ENCODE results near the gene KRT36.

KRT36 gene

DNA sequence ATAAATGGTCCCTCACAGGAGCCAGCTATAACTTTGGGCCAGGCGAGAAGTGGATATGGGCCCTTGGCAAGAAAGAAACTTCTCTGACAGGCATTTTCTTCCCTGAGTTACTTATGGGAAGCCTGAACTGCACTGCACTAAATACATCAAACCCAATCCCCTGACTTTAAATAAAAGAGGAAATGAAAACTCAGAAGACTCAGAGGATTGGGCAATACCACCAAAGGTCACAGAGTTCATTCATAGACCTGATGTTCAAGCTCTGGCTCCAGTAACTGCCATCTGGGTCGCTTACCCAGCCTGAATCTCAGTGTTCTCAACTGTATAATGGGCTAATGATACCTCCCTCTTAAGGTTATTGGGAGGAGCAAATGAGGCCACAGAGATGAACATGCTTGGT lies 9.6 kb downstream of the KRT36 start:
- no peak for FAIRE-seq

DNA sequence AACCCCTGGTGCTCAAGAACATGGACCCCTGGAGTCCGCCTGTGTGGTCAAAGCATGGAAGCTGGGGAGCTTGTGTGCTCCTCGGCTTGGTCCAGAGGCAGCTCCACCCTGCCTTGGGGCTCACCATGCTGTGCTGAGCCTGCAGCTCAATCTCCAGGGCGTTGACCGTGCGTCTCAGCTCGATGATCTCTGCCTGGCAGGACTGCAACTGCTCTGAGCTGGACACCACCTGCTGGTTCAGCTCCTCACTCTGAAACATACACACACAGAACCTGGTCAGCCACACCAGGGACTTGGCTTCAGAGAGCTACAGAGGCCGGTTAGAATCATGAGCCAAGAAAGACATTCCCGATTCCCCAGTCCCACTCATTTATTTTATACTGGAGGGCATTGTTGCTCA lies 11.5 kb downstream of the KRT36 start:
- DNase-seq (ENCODE audit: low spot score): no peak
- no peak for FAIRE-seq

More for the DNA sequence above, 9.6 kb downstream of the KRT36 start:
- no peak for DNase-seq (ENCODE audit: low spot score)

DNA sequence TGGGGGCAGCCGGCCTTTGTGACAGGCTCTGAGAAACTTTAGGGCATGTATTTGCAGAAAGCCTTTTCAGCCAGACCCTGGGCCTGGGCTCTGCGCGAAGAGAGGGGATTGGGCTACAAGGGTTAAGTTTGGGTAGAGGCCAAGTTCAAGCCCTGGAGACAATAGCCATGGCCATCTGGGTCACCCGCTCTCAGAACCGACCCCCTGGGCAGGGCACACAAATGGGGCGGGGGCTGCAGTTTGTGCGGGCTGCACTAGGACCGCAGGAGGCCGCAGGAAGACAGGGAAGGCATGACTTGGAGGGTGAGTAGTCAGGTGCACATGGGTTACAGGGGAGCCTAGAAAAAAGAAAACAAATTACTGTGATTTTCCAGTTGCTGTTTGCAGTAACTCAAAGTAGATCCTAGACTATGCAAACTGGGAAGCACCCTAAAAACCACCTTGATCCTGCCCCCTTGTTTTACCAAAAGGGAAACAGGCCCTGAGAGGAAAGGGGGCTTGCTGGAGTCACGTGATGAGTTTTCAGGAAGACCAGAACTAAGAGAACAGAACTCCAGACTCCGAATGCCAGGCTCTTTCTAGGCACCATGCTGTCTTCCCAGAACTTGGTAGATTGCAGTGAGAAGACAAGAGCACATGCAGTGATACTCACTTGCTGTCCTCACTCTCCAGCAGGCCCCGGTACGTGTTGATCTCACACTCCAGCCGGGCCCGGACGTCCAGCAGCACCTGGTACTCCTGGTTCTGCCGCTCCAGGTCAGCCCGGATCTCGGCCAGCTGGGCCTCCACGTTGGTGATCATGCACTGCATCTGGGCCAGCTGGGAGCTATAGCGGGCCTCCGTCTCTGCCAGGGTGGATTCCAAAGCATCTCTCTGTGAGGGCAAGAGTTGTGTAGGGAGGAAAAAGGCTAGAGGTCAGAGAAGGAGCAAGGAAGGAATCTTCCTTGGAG lies 12.6 kb downstream of the KRT36 start:
- no peak for DNase-seq (ENCODE audit: low spot score)
- no peak for FAIRE-seq

DNA sequence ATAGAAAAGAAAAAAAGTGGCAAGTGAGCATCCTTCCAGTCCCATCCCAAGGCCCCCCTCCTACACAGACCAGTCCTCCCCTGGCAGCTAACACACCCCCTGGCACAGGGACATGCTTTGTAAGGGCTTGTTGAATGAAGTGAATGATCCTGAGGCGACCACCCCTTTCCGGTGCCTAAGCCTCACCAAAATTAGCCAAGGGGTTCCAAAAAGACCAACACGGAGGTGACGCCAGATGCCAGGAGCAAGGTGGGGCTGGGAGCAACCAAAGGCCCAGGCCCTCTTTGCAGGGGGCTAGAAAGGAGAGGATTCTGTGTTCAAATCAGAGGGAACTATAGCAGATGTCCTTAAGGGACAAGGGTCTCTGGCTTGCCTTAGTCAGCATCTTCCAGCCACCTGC lies 14.3 kb downstream of the KRT36 start:
- FAIRE-seq: no peak
- no peak for DNase-seq (ENCODE audit: low spot score)

DNA sequence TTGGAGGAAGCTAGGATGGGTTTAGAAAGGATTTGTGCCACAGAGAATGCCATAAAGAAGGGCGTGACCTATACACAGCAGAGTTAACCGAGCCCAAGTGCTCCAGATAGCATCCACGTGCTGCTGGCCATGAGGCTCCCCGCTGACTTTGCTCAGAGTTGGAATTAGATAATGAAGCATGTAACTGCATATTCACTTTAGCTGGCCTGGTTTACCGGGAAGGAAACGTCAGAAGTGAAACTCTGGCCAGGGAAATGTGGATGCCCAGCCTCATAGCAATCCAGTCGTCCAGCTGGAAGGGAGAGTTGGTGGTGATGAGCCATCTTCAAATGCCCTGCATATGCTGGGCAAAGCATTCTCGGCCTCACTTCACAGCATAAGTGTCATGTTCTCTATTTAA lies 14.8 kb downstream of the KRT36 start:
- FAIRE-seq (no peak), DNase-seq (ENCODE audit: low spot score) (no peak)

DNA sequence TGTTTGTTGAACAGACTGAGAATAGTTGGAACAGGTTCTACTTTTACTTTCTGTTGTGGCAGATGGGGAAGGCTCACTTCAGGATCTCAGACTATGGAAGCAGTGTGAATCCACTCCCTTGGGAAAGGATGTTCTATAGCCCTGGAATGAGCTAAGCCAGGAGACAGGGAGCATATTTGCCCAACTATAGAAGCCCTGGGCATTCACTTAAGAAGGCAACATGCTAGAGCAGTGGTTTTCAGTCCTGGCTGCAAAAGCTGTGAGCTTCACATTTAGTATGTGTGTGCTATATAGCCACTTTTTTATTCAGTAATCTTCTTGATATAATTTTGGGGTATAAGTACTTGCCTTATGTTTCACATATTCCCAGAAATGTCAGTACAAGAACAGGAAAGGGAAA lies 21.4 kb downstream of the KRT36 start:
- DNase-seq (ENCODE audit: low spot score) (no peak), FAIRE-seq (no peak)

DNA sequence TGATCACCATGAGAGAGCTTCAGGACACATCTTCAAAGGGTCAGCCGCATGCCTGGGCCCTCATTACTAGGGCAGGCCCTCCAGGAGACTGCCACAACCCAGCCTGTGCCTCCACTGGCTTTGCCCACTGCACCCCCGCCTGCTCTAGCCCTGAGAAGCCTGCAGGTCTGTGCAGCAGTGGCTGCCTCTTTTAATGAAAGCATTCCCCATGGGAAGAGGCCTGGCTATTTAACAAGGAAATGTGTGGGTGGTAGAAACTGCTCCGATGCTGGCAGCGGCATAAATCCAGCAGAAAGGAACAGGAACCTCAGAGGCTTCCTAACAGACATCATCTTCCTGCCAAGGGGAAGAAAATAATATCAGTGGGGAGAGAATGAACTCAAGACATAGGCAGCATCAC lies 22.1 kb downstream of the KRT36 start:
- FAIRE-seq (no peak), DNase-seq (ENCODE audit: low spot score) (no peak)

DNA sequence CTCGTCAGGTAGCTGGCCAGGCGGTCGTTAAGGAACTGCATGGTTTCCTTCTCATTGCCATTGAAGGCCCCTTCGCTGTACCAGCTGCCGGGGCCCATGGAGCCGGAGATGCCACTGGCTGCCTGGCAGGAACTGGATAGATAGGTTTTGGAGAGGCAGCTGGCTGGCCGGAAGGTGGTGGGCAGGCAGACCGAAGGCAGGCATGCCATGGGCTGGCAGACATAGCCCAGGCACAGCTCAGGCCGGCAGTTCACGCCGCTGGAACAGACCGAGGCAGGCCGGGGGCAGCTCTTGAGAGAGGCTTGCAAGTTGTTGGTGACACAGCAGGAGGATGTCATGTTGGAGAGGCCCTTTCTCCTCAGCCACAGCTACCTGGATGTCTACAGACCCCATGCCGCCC lies 22.7 kb downstream of the KRT36 start, which contains the start of gene KRT32:
TSS of gene KRT32 (minus strand) at position 399 of the 400 bp plus-strand sequence. CDS start at position 338, 61 bp downstream.
- FAIRE-seq (no peak), DNase-seq (ENCODE audit: low spot score) (no peak)

DNA sequence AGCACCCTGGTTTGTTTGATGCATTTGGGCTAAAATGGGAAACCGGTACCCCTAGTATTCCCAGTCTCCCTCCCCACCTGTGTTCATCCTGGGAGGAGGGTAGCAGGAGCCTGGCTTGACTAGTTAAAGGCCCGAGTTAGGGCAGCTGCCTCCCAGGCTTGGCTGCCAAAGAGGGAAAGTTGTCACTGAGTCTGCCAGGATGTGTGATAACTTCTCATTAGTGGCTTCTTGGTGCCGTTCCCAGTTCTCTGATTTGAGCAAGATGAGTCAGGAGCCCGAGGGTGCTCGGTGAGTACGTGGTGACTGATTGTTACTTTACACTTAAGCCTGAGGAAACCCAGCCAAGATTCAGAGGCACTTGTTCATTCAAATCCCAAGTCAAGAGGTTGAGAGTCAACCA lies 25.0 kb downstream of the KRT36 start:
- DNase-seq (ENCODE audit: low spot score): peak; percentile 78
- no peak for FAIRE-seq

DNA sequence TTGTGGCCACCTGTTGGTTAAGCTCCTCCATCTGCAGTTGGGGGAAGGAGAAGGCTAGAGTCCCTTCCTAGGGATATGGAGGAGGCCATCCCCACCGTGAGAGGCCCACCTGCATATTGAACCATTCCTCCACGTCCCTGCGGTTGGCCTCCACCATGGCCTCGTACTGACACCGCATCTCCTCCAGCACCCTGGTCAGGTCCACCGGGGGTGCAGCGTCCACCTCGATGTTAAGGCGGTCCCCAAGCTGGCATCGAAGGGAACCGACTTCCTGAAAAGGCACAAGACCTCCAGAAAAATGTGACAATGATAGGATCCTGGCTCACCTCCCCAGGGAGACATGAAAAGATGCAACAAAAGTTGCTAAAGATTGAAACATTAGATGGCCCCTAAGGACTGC lies 25.5 kb downstream of the KRT36 start:
- FAIRE-seq (no peak), DNase-seq (ENCODE audit: low spot score) (no peak)

DNA sequence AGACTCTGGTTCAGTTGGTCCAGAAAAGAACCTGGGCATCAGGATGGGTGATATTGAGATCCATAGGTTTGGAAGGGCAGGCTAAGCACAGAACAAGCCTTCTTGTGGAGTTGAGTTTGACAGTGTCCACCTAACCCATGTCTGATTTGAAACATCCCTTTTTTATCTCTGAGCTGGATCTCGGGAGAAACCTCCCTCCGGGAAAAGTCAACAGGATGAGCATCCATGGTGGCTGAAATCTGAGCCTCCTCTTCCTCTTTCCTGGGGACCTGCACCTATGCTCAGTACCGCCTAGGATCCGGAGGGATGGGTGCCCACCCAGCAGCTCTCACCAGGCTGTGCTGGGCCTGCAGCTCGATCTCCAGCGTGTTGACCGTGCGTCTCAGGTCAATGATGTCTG lies 26.0 kb downstream of the KRT36 start:
- no peak for DNase-seq (ENCODE audit: low spot score)
- FAIRE-seq: no peak

DNA sequence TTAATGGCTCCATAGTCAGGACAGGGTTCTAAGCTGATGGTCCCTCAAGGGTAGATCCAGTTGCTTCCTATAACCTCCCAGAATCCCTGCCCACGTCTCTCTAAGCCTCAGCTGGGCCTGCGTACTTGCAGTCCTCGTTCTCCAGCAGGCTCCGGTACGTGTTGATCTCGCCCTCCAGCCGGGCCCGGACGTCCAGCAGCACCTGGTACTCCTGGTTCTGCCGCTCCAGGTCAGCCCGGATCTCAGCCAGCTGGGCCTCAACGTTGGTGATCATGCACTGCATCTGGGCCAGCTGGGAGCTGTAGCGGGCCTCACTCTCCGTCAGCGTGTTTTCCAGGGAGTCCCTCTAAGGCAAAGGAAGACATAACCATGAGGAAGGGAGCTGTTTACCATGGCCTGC lies 27.0 kb downstream of the KRT36 start:
- DNase-seq (ENCODE audit: low spot score) (no peak), FAIRE-seq (no peak)

DNA sequence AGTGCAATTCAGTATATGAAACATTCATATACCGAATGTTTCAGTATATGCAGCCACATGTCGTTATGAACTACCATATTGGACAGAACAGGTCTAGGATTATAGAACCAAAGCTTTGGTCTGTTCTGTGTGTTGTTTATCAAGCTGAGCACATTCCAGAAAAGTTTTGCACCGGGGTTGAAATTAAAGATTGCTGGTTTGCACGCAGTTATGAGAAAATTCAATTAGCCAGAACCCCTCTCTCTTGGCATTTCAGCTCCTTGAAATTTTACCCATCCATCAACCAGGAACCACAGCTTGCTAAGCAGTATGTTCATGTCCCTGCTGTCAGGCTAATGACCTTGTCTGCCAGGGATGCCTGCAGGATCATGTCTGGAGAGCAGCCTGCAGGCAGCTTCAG lies 32.0 kb downstream of the KRT36 start:
- no peak for FAIRE-seq
- no peak for DNase-seq (ENCODE audit: low spot score)

DNA sequence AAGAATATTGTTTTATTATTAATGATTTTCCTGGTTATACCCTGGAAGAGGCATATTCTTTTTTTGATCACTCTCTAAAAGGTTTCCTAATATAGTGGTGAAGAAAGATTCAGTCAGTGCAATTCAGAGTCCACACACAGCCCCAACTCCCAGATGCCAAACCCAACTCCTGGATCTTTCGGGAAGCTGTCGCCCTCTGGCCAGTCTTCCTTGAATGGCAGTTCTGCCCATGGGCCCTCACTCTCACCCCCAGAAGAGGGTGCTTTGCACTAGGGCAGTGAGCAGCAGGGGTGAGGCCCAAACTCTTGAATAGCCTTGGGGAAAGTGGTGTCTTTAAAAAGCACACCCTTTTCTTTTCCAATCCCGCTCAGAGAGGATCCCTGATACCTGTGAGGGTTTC lies 33.5 kb downstream of the KRT36 start:
- no peak for FAIRE-seq
- no peak for DNase-seq (ENCODE audit: low spot score)

DNA sequence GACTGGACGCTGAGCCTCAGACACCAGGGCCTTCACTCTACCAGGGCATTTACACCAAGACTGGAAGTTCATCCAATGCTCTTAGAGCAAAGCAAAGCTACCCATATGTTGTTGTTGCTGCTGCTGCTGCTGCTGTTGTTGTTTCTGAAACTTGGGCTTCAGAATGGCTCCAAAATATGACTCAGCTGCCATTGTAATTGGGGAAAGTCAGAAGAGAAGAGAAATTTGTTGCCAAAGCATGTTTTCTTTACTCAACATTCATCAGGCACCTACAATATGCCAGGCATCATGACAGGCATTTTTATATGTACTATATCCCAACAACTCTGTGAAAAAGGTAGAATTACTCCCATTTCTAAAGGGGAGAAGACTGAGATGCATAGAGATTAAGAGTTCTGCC lies 34.5 kb downstream of the KRT36 start:
- DNase-seq (ENCODE audit: low spot score): no peak
- FAIRE-seq: no peak

DNA sequence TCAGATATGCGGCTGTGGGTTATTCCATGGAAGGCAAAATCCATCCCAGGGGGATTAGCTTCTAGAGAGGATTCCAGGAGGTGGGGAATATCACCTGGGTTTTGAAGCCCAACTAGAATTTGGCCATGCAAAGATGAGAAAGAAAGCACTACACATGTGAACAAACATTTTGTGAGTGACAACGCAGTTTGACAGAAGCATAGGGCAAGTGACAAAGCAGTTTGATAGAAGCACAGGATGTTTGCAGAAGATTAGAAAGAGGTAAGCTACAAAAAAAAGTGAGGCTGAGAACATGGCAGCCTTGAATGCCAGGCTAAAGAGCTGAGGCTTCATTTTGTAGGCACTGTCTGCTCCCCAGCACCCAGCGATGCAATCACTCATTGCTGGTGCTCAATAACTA lies 36.6 kb downstream of the KRT36 start:
- DNase-seq (ENCODE audit: low spot score) (no peak), FAIRE-seq (no peak)

DNA sequence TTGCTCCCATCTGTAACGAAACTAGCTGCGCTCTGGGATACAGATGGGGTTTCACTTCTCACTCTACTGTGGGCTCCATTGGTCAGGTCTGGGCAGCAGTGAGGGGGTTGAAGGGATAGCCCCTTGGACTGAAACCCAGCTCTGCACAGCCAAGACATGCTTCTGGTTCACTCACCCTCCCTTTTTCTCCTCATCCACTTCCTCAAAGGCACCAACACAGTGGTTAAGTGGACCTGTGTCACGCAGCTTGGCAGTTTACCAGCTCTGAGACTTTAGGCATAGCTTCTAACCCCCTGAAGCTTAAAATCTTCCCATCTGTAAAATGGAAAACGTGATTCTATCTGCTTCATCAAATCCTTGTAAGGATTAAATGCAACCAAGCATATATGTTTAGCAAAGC lies 37.4 kb downstream of the KRT36 start:
- FAIRE-seq: no peak
- DNase-seq (ENCODE audit: low spot score): no peak

DNA sequence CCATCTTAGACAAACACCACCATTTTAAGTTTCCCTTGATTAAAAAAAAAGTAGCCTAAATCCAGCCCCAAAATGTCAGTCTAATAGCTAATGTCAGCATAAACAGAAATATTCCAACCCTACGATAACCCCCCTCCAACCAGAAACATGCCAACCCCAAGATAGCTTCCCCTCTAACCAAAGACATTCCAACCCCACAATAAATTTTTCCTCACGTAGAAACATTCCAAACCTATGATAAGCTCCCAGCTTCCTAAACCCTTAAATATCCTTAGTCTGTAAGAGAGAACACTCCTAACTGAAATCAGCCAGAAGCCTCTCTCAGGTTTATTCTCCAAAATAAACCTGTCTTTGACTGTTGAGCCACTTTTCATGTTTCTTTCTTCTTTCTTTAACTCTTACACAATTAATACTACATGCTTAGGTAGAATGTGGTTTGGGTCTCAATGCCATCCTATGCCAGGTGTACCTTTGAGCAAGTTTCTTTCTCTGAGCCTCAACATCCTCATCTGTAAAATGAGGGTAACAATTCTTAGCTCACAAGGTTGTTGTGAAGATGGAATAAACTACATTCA lies 38.5 kb downstream of the KRT36 start:
- no peak for DNase-seq (ENCODE audit: low spot score)
- no peak for FAIRE-seq

DNA sequence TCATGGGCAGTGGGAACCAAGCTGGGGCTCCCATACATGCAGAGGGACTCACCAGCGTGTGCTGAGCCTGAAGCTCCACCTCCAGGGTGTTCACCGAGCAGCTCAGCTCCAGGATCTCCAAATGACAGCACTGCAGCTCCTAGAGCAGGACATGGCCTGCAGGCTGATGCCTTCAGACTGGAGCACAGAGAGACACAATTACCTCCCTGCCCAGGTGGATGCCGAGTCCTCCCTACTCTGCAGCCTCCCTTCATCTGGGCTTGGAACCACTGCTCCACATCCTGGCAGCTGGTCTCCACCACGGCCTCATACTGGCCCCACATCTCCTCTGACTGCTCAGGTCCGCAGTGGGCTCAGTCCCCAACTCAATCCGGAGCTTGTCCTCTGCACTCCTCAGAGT lies 40.7 kb downstream of the KRT36 start:
- no peak for DNase-seq (ENCODE audit: low spot score)
- FAIRE-seq: no peak

DNA sequence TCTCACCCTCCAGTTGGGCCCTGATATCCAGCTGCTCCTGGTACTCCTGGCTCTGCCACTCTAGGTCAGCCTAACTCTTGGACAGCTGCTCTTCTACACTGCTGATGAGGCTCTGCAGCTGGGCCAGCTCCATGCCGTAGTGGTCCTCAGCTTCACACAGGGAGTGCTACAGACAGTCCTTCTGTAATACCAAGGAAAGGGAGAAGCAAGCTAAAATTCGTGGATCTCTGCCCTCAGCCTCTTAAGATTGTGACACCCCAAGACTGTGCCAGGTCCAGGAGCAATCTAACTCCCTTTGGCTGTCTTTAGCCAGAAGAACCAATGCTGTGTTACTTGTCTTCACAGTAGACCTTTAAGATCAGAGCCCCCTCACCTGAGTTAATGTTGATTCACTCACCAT lies 41.2 kb downstream of the KRT36 start:
- DNase-seq (ENCODE audit: low spot score): no peak
- no peak for FAIRE-seq

DNA sequence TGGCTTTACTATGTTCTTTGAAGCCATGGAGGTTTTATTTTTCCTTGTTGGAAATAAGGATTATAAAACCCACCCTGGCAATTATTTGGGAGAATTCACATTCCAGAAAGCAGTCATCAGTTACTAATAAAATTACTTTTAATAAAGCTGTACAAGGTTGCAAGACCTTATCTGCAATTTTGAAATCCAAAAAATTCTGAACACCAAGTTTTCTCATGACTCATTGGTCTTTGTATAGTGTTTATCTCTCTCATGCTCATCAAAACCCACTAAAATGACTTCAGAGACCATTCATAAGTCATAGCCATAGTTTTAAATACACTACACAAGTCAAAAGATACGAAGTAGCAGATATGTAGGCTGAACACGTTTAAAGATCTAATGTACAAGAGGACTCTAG lies 42.9 kb downstream of the KRT36 start:
- DNase-seq (ENCODE audit: low spot score) (no peak), FAIRE-seq (no peak)

DNA sequence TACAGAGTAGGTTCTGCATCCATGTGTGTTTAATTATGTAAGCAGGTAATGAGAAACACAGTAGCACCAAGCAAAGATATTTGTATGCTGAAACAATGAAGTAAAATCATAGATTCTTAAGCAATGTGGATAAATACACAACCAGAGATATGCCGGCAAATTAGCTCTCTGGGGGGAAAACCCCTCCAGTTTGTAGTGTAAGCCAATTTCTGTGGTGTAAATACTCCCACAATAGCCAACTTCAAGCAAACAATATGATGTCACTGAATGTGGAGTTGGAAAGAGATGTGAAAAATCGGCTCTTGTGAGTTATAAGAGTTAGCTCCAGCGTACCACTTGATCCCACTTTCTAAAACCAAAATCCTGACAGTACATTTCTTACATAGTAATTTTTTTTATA lies 45.1 kb downstream of the KRT36 start:
- no peak for FAIRE-seq
- no peak for DNase-seq (ENCODE audit: low spot score)

DNA sequence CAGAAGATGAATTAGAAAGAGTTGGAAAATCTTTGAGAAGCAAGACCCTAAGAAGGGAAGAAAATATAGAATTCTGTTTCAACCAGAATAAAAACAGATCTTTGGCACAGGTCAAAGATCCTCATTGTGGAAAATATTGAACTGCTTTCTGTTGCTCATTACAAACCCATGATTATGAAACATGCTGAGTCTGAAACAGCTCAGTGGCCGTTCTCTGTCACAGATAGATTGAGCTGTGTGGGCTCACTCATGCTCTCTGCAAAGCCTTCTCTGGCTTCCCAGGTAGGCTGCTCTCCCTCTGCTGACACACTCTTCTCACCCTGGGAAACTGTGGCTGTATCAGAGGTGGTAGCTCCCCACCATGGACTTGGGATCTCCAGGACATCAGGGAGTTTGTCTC lies 45.5 kb downstream of the KRT36 start:
- no peak for DNase-seq (ENCODE audit: low spot score)
- FAIRE-seq: no peak
